ENCODE measurements around the gene TGFBR3.

GRCh38 chr1:91872000-91872399 is 14.0 kb downstream of the TGFBR3 start:
- TF ChIP-seq, protein P1, sequence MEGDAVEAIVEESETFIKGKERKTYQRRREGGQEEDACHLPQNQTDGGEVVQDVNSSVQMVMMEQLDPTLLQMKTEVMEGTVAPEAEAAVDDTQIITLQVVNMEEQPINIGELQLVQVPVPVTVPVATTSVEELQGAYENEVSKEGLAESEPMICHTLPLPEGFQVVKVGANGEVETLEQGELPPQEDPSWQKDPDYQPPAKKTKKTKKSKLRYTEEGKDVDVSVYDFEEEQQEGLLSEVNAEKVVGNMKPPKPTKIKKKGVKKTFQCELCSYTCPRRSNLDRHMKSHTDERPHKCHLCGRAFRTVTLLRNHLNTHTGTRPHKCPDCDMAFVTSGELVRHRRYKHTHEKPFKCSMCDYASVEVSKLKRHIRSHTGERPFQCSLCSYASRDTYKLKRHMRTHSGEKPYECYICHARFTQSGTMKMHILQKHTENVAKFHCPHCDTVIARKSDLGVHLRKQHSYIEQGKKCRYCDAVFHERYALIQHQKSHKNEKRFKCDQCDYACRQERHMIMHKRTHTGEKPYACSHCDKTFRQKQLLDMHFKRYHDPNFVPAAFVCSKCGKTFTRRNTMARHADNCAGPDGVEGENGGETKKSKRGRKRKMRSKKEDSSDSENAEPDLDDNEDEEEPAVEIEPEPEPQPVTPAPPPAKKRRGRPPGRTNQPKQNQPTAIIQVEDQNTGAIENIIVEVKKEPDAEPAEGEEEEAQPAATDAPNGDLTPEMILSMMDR (IDR thresholded peaks at IDR 0.05; ENCODE audit: poor library complexity), result no peak
- no peak for TF ChIP-seq EZH2phosphoT487 (IDR thresholded peaks at IDR 0.05; ENCODE audit: low read depth, severe bottlenecking, unreplicated experiment)
